Gastroesophageal sphincter (tissue), 4 donors: ENCODE data around the gene PPP2R5C. TPM values are rescaled to one million over a fixed set of nuclear protein-coding genes. Genes with fewer than 3 reads are reported as not detected.

Experiments used
- ATAC-seq: fragments of 150-250 bp; one replicate; pipeline ENCODE4 v1.9.1; 2016; ENCODE audit warnings: mild to moderate bottlenecking, moderate library complexity
- H3K27ac ChIP-seq, 4 donors: fragments of 200-600 bp; sonication (generic) in 3 of 4; 1 replicate in 3 of 4; 2 replicates in 1 of 4; pipeline ENCODE4 v1.5.1; 2016 to 2019
- H3K27me3 ChIP-seq: fragments of 200-600 bp; sonication (generic); one replicate; pipeline ENCODE4 v1.5.1; 2019
- H3K36me3 ChIP-seq, 2 donors: fragments of 200-600 bp; sonication (generic); one replicate each; pipeline ENCODE4 v1.5.1; 2019; ENCODE audit warnings: control low read depth in 1 of 2
- H3K4me1 ChIP-seq, 3 donors: fragments of 200-600 bp; sonication (generic); 1 replicate in 2 of 3; 2 replicates in 1 of 3; pipeline ENCODE4 v1.5.1; 2016 to 2019; ENCODE audit warnings: control low read depth in 2 of 3
- H3K4me3 ChIP-seq, 2 donors: fragments of 200-600 bp; sonication (generic); one replicate each; pipeline ENCODE4 v1.5.1; 2019; ENCODE audit warnings: mild to moderate bottlenecking in 1 of 2, moderate library complexity in 1 of 2
- H3K9me3 ChIP-seq, 3 donors: fragments of 200-600 bp; sonication (generic); one replicate each; pipeline ENCODE4 v1.5.1; 2017 to 2019; ENCODE audit warnings: control low read depth in 2 of 3
- EP300 ChIP-seq: sonication (generic); formaldehyde crosslinking; IDR thresholded peaks from one replicate; pipeline ENCODE4 v1.6.1; 2017; ENCODE audit warnings: antibody characterized with exemption, mild to moderate bottlenecking
- POLR2A ChIP-seq, 2 donors: fragments of 450-650 bp; IDR thresholded peaks; one replicate each; pipeline ENCODE4 v1.6.1; 2017; ENCODE audit warnings: antibody characterized with exemption in 2 of 2, mild to moderate bottlenecking in 2 of 2, moderate library complexity in 1 of 2
- POLR2AphosphoS5 ChIP-seq: sonication (generic); formaldehyde crosslinking; IDR thresholded peaks from one replicate; pipeline ENCODE4 v1.6.1; 2017; ENCODE audit warnings: antibody characterized with exemption
- WGBS, 2 donors: methylation state at CpG; one replicate each; pipeline ENCODE4 v1.1.5; 2018; ENCODE audit warnings: low coverage in 1 of 2; 5-methylcytosine and 5-hydroxymethylcytosine counted together
- total RNA-seq, 4 donors: library from RNA; depleted of rRNA; stranded (reverse); fragments of >200 nt; gene quantifications; one replicate each; pipeline ENCODE4 v1.1.0, GENCODE V29; 2016
- TF ChIP-seq, protein P1 (sequence below), 4 experiments: fragments of 200-600 bp in 2 of 4; fragments of 450-650 bp in 2 of 4; sonication (generic) in 1 of 4; IDR thresholded peaks; one replicate each; pipeline ENCODE4 v1.5.1; 2017 to 2019; ENCODE audit warnings: antibody characterized with exemption in 4 of 4, mild to moderate bottlenecking in 2 of 4, moderate library complexity in 2 of 4

PPP2R5C gene
- total RNA-seq, 4 donors from 2014 or later = 123 to 199 (median 131) TPM

DNA sequence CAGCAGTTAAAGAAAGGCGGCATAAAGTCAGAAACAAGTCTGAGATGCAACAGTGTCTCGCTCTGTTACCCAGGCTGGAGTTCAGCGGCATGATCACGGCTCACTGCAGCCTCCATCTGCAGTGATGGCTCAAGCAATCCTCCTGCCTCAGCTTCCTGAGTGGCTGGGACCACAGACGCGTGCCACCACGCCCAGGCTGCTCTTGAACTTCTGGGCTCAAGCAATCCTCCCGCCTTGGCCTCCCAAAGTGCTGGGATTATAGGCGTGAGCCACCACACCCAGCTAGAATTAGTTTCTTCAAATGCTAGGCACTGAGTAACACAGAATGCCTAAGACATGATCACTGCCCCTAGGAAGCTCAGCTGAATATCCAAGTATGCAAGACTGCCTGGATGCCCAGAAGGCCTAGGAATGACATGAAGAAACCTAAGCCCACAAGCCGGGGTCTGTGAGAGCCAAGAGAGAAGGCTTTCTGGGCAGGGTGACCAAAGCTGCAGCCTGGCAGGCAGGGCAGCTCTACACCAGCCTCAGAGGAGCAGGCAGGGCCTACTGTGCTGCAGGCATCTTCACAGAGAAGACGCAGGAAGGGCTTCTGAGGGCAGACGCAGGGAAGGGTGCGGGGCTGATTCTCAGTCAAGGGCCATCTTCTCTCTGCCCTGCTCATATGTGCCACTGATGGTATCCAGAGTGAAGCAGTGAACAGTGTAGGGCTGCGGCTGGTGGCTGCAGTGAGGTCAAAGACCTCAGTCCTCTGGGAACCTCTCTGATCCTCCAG is 4.3 kb upstream of the PPP2R5C start:
- Histone ChIP-seq H3K4me1 (peaks cover 0 to 10% (median 0%) of the 10 kb centered on the region in 3 donors), H3K27ac (no peak overlapping the region), H3K36me3 (no peaks in the 10 kb centered on the region), H3K9me3 (no peaks in the 10 kb centered on the region), H3K4me3 (no peak overlapping the region), H3K27me3 (peaks cover 27% of the 10 kb centered on the region)
- ATAC-seq = no peak
- TF ChIP-seq, protein P1, sequence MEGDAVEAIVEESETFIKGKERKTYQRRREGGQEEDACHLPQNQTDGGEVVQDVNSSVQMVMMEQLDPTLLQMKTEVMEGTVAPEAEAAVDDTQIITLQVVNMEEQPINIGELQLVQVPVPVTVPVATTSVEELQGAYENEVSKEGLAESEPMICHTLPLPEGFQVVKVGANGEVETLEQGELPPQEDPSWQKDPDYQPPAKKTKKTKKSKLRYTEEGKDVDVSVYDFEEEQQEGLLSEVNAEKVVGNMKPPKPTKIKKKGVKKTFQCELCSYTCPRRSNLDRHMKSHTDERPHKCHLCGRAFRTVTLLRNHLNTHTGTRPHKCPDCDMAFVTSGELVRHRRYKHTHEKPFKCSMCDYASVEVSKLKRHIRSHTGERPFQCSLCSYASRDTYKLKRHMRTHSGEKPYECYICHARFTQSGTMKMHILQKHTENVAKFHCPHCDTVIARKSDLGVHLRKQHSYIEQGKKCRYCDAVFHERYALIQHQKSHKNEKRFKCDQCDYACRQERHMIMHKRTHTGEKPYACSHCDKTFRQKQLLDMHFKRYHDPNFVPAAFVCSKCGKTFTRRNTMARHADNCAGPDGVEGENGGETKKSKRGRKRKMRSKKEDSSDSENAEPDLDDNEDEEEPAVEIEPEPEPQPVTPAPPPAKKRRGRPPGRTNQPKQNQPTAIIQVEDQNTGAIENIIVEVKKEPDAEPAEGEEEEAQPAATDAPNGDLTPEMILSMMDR (IDR thresholded peaks at IDR 0.05) = no peak
- TF ChIP-seq EP300 (no peak), POLR2AphosphoS5 (no peak), POLR2A (IDR thresholded peaks at IDR 0.05) (no peak)
- WGBS, 2 donors = 90% methylated on average over 8 of the region's 14 CpGs; no CpG with 5 or more reads in 1 of the 2 donors

DNA sequence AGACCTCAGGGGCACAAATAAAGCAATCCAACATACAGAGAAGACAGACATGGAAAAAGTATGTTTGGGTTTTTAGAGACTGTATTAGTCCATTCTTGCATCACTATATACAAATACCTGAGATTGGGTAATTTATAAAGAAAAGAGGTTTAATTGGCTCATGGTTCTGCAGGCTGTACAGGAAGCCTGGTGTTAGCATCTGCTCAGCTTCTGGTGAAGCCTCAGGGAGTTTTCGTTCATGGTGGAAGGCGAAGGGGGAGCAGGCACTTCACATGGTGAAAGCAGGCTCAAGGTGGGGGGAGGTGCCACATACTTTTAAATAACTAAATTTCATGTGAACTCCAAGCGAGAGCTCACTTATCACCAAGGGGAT is 3.7 kb upstream of the PPP2R5C start:
- no peak overlapping the region for H3K4me3 ChIP-seq
- no peak for ATAC-seq
- no peak overlapping the region for H3K27ac ChIP-seq
- H3K9me3 ChIP-seq = no peaks in the 10 kb centered on the region
- H3K27me3 ChIP-seq = peaks cover 27% of the 10 kb centered on the region
- TF ChIP-seq POLR2AphosphoS5 (no peak), POLR2A (IDR thresholded peaks at IDR 0.05) (no peak), EP300 (no peak)
- TF ChIP-seq, protein P1 (IDR thresholded peaks at IDR 0.05) = no peak
- H3K4me1 ChIP-seq = peaks cover 0 to 16% (median 0%) of the 10 kb centered on the region in 3 donors
- 94% methylated on average over 2 of the region's 3 CpGs; no CpG with 5 or more reads in 1 of the 2 donors for WGBS, 2 donors
- H3K36me3 ChIP-seq = no peaks in the 10 kb centered on the region

- no peak for TF ChIP-seq POLR2AphosphoS5
- no peak for TF ChIP-seq EP300
- TF ChIP-seq POLR2A (IDR thresholded peaks at IDR 0.05) = no peak
- TF ChIP-seq, protein P1 (IDR thresholded peaks at IDR 0.05) = no peak
- Histone ChIP-seq H3K4me3 (no peak overlapping the region), H3K27me3 (peaks cover 16% of the 10 kb centered on the region), H3K27ac (peak overlapping the region in 1 of 4 donors; percentile 98), H3K36me3 (peaks cover 0 to 12% of the 10 kb centered on the region in 2 donors), H3K9me3 (no peaks in the 10 kb centered on the region), H3K4me1 (peaks cover 0 to 28% (median 4%) of the 10 kb centered on the region in 3 donors)
- WGBS, 2 donors = 75 to 77% methylated on average over 7 to 15 of the region's 16 CpGs
- ATAC-seq = no peak
Measured at GRCh38 chr14:101758913-101759593, 2.5 kb upstream of the PPP2R5C start.

- H3K27ac ChIP-seq = peak overlapping the region in 3 of 4 donors; percentile 91 to 98 (median 95)
- peaks cover 4% of the 10 kb centered on the region for H3K27me3 ChIP-seq
- peak; percentile 81 for ATAC-seq
- TF ChIP-seq POLR2AphosphoS5 = no peak
- TF ChIP-seq POLR2A (IDR thresholded peaks at IDR 0.05) = no peak
- TF ChIP-seq, protein P1 (IDR thresholded peaks at IDR 0.05) = no peak
- TF ChIP-seq EP300 = no peak
- H3K9me3 ChIP-seq = no peaks in the 10 kb centered on the region
- peaks cover 0 to 18% of the 10 kb centered on the region in 2 donors for H3K36me3 ChIP-seq
- peak overlapping the region; percentile 68 to 95 for H3K4me3 ChIP-seq
- 1 to 2% methylated on average over 13 to 21 of the region's 63 CpGs for WGBS, 2 donors
- H3K4me1 ChIP-seq = peaks cover 0 to 42% (median 4%) of the 10 kb centered on the region in 3 donors
Measured at GRCh38 chr14:101760138-101761011, 1.1 kb upstream of the PPP2R5C start.
